Lower lobe of right lung (tissue), 2 donors: ENCODE data around the gene FAM151B. TPM values are rescaled to one million over a fixed set of nuclear protein-coding genes. Genes with fewer than 3 reads are reported as not detected.

ENCODE experiments used
- ATAC-seq, 2 donors: fragments of 200-7000 bp; cut with Tn5 transposase; one replicate each; pipeline ENCODE4 v1.9.1; 2020 to 2022; ENCODE audit warnings: mild to moderate bottlenecking in 2 of 2, moderate library complexity in 2 of 2
- DNase-seq: peaks from one replicate; pipeline ENCODE4 v3.0.0-alpha.2; 2020
- H3K27ac ChIP-seq: fragments of 200-600 bp; one replicate; pipeline ENCODE4 v1.8.0; 2022
- H3K27me3 ChIP-seq: fragments of 200-600 bp; one replicate; pipeline ENCODE4 v1.8.0; 2022; ENCODE audit warnings: low read depth
- H3K36me3 ChIP-seq: fragments of 200-600 bp; one replicate; pipeline ENCODE4 v1.8.0; 2022; ENCODE audit warnings: mild to moderate bottlenecking
- H3K4me1 ChIP-seq: fragments of 200-600 bp; one replicate; pipeline ENCODE4 v1.8.0; 2022
- H3K4me3 ChIP-seq: fragments of 200-600 bp; one replicate; pipeline ENCODE4 v1.8.0; 2022; ENCODE audit warnings: mild to moderate bottlenecking
- H3K9me3 ChIP-seq: fragments of 200-600 bp; one replicate; pipeline ENCODE4 v1.8.0; 2022
- CTCF ChIP-seq: fragments of 200-600 bp; IDR thresholded peaks from one replicate; pipeline ENCODE4 v1.8.0; 2022; ENCODE audit warnings: antibody characterized with exemption, mild to moderate bottlenecking
- intact Hi-C: fragments of 100-400 bp; cut with DNase I; formaldehyde crosslinking; loops from one replicate; pipeline ENCODE4 v1.11.0; 2022
- total RNA-seq: library from RNA; stranded (reverse); fragmentation: NEBNext Ultra II Directional; extraction: Animal tissue kit (Norgen Biotek cat#: 25700); gene quantifications from one replicate; pipeline ENCODE4 v1.2.1, GENCODE V29; 2021
- donor health status: DM: no; HTN: yes; CAD: no; lungs with severe emphysema.

The FAM151B gene
- total RNA-seq, 1 donor from 2014 or later = 4.1 TPM

- intact Hi-C loops = no loop called here
- no peak overlapping the region for H3K4me3 ChIP-seq
- no peaks in the 10 kb centered on the region for H3K36me3 ChIP-seq
- no peak for DNase-seq
- TF ChIP-seq CTCF = no peak
- no peak overlapping the region for H3K27ac ChIP-seq
- ATAC-seq = no peak
- H3K4me1 ChIP-seq = no peaks in the 10 kb centered on the region
- no peaks in the 10 kb centered on the region for H3K9me3 ChIP-seq
- H3K27me3 ChIP-seq = no peaks in the 10 kb centered on the region
Observed at GRCh38 chr5:80504833-80505232, 16.9 kb downstream of the FAM151B start.

GRCh38 chr5:80507663-80508062 is 19.8 kb downstream of the FAM151B start:
- Histone ChIP-seq H3K4me3 (no peak overlapping the region), H3K27ac (no peak overlapping the region), H3K27me3 (no peaks in the 10 kb centered on the region), H3K4me1 (no peaks in the 10 kb centered on the region), H3K9me3 (no peaks in the 10 kb centered on the region), H3K36me3 (no peaks in the 10 kb centered on the region)
- DNase-seq = no peak
- intact Hi-C loops = no loop called here
- TF ChIP-seq CTCF = no peak
- no peak for ATAC-seq

- Histone ChIP-seq H3K4me1 (no peaks in the 10 kb centered on the region), H3K4me3 (no peak overlapping the region), H3K36me3 (no peaks in the 10 kb centered on the region), H3K9me3 (no peaks in the 10 kb centered on the region), H3K27me3 (no peaks in the 10 kb centered on the region), H3K27ac (no peak overlapping the region)
- intact Hi-C loops = no loop called here
- ATAC-seq = no peak
- TF ChIP-seq CTCF = no peak
- DNase-seq = no peak
Observed at GRCh38 chr5:80508844-80509243, 20.9 kb downstream of the FAM151B start.

GRCh38 chr5:80509362-80509761 is 21.5 kb downstream of the FAM151B start:
- Histone ChIP-seq H3K27ac (no peak overlapping the region), H3K36me3 (no peaks in the 10 kb centered on the region), H3K4me1 (no peaks in the 10 kb centered on the region), H3K27me3 (no peaks in the 10 kb centered on the region), H3K9me3 (no peaks in the 10 kb centered on the region), H3K4me3 (no peak overlapping the region)
- ATAC-seq = no peak
- no peak for DNase-seq
- intact Hi-C loops = no loop called here
- no peak for TF ChIP-seq CTCF

- no peak overlapping the region for H3K4me3 ChIP-seq
- ATAC-seq = no peak
- H3K27me3 ChIP-seq = no peaks in the 10 kb centered on the region
- no peak for DNase-seq
- TF ChIP-seq CTCF = no peak
- H3K27ac ChIP-seq = no peak overlapping the region
- intact Hi-C loops = no loop called here
- peaks cover 6% of the 10 kb centered on the region for H3K36me3 ChIP-seq
- H3K9me3 ChIP-seq = no peaks in the 10 kb centered on the region
- H3K4me1 ChIP-seq = no peaks in the 10 kb centered on the region
Observed at GRCh38 chr5:80516826-80517225, 28.9 kb downstream of the FAM151B start.

- ATAC-seq (no peak), DNase-seq (no peak)
- H3K27me3 ChIP-seq = no peaks in the 10 kb centered on the region
- H3K36me3 ChIP-seq = no peaks in the 10 kb centered on the region
- no peak overlapping the region for H3K4me3 ChIP-seq
- H3K4me1 ChIP-seq = no peaks in the 10 kb centered on the region
- no peak overlapping the region for H3K27ac ChIP-seq
- intact Hi-C loops = no loop called here
- no peaks in the 10 kb centered on the region for H3K9me3 ChIP-seq
- no peak for TF ChIP-seq CTCF
Observed at GRCh38 chr5:80540691-80541090, 52.8 kb downstream of the FAM151B start.
